GM18861 (cell line): ENCODE data around the gene EXOC4.
"Not testable (repeated sequence)": the region's sequence is repeated elsewhere in the genome, so short reads cannot be mapped to it uniquely, and the experiment has no call there.

ENCODE experiments used
- ATAC-seq: cut with Tn5 transposase; IDR thresholded peaks from one replicate; pipeline ENCODE4 v1.9.1; 2021; ENCODE audit not compliant: unreplicated experiment

Gene EXOC4

GRCh38 chr7:133957845-133958244, 705.0 kb downstream of the EXOC4 start:
- no peak for ATAC-seq

GRCh38 chr7:133958822-133959221, 705.9 kb downstream of the EXOC4 start:
- no peak for ATAC-seq

GRCh38 chr7:133959505-133959904, 706.6 kb downstream of the EXOC4 start:
- no peak for ATAC-seq

GRCh38 chr7:133961724-133962123, 708.8 kb downstream of the EXOC4 start:
- ATAC-seq: no peak

- ATAC-seq: no peak
Measured at GRCh38 chr7:133962646-133963045, 709.8 kb downstream of the EXOC4 start.

- ATAC-seq: no peak
Measured at GRCh38 chr7:133963629-133964028, 710.8 kb downstream of the EXOC4 start.

- no peak for ATAC-seq
Measured at GRCh38 chr7:133971625-133972024, 718.7 kb downstream of the EXOC4 start.

- no peak for ATAC-seq
Measured at GRCh38 chr7:133973710-133974109, 720.8 kb downstream of the EXOC4 start.

GRCh38 chr7:133975130-133975529, 722.3 kb downstream of the EXOC4 start:
- ATAC-seq: no peak

GRCh38 chr7:133976140-133976539, 723.3 kb downstream of the EXOC4 start:
- no peak for ATAC-seq

- no peak for ATAC-seq
Measured at GRCh38 chr7:133977409-133978274, 724.8 kb downstream of the EXOC4 start.

GRCh38 chr7:133978502-133979295, 725.8 kb downstream of the EXOC4 start:
- ATAC-seq: no peak

- no peak for ATAC-seq
Measured at GRCh38 chr7:133980804-133981203, 727.9 kb downstream of the EXOC4 start.

- ATAC-seq: no peak
Measured at GRCh38 chr7:133983685-133984419, 731.0 kb downstream of the EXOC4 start.

- ATAC-seq: no peak
Measured at GRCh38 chr7:133985300-133985699, 732.4 kb downstream of the EXOC4 start.

- ATAC-seq: no peak
Measured at GRCh38 chr7:133987582-133987981, 734.7 kb downstream of the EXOC4 start.

GRCh38 chr7:133993547-133993946, 740.7 kb downstream of the EXOC4 start:
- ATAC-seq: no peak

GRCh38 chr7:133994100-133994499, 741.2 kb downstream of the EXOC4 start:
- not testable (repeated sequence) for ATAC-seq

- ATAC-seq: no peak
Measured at GRCh38 chr7:133997463-133997862, 744.6 kb downstream of the EXOC4 start.

- ATAC-seq: no peak
Measured at GRCh38 chr7:133999178-133999577, 746.3 kb downstream of the EXOC4 start.

GRCh38 chr7:134004829-134005505, 752.1 kb downstream of the EXOC4 start:
- no peak for ATAC-seq
